Right ventricle myocardium superior (tissue), 1 donor: ENCODE results near the gene LIPT2. TPM values are rescaled to one million over a fixed set of nuclear protein-coding genes. Genes with fewer than 3 reads are reported as not detected.

Source experiments
- ATAC-seq: fragments of 200-7000 bp; cut with Tn5 transposase; one replicate; pipeline ENCODE4 v1.9.1; 2020; ENCODE audit warnings: mild to moderate bottlenecking; ENCODE audit not compliant: poor library complexity
- DNase-seq: peaks from one replicate; pipeline ENCODE4 v3.0.0-alpha.2; 2020
- intact Hi-C: fragments of 100-400 bp; cut with DNase I; formaldehyde crosslinking; loops from one replicate; pipeline ENCODE4 v1.11.2; 2022
- total RNA-seq: library from RNA; stranded (reverse); fragmentation: NEBNext Ultra II Directional; extraction: Animal tissue kit (Norgen Biotek cat#: 25700); gene quantifications from one replicate; pipeline ENCODE4 v1.2.1, GENCODE V29; 2021
- donor health status: DM: no; HTN: yes; CAD: no; lungs with severe emphysema.

LIPT2 gene
- total RNA-seq, 1 donor from 2014 or later, result 3.3 TPM

DNA sequence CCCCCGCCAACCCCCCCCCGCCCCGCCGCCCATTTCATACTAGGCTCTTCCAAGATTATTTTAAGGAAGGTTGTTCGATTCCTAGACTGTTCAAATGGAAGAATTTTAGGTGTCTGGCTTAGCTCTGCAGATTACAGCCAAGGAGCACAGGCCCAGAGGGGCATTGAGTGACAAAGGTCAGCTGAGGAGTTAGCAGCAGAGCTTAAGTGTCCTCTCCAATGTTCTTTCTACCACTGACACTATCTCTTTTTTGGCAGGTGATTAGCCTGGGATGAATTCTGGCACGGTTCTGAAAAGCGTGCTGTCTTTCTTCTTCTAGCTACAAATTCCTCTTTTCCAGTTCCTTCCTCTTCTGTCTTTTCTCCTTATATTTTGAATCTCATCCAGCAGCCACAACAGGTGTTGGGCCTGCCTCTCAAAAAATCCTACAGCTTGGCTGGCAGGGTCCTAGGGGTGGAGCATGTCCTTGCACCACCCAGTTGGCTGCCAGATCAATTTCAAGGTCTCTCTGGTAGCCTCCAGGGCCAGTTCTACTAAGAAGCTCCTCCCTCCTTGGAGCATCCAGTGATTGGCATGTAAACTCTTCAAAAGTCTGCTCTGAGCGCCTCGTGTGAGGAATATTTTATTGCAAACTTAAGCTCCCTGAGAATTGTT lies 49.2 kb downstream of the LIPT2 start:
- DNase-seq, result no peak
- intact Hi-C loops, result loop anchor here (10.0 kb wide), 1 partner anchor 479 kb away; no protein-coding TSS in a partner anchor
- ATAC-seq, result peak; percentile 45

- DNase-seq, result no peak
- intact Hi-C loops, result loop anchor here (10.0 kb wide), 1 partner anchor 478 kb away; no protein-coding TSS in a partner anchor
- ATAC-seq, result peak; percentile 82
Measured at GRCh38 chr11:74443071-74443864, 50.3 kb downstream of the LIPT2 start.

- ATAC-seq, result peak; percentile 29
- intact Hi-C loops, result loop anchor here (10.0 kb wide), 1 partner anchor 478 kb away; no protein-coding TSS in a partner anchor
Measured at GRCh38 chr11:74442636-74443035, 50.9 kb downstream of the LIPT2 start.

More at GRCh38 chr11:74442636-74443035, 50.9 kb downstream of the LIPT2 start:
- DNase-seq, result no peak

Other genes with a start within 250 kb of the LIPT2 start
- not detected for gene P4HA3, start 182.1 kb downstream of the LIPT2 start, total RNA-seq
- 1.9 TPM for gene PGM2L1, start 95.3 kb downstream of the LIPT2 start, total RNA-seq
- gene KCNE3, start 26.2 kb downstream of the LIPT2 start, total RNA-seq, result 2.6 TPM
- gene POLD3, start 98.9 kb upstream of the LIPT2 start, total RNA-seq, result 5.6 TPM
- 11.1 TPM for gene CHRDL2, start 237.7 kb upstream of the LIPT2 start, total RNA-seq